DOHH2 (cell line): ENCODE results near the gene LYRM4.

Experiments used
- CTCF ChIP-seq: fragments of 200-600 bp; sonication (generic); IDR thresholded peaks from one replicate; pipeline ENCODE4 v1.5.1; 2014; ENCODE audit warnings: antibody characterized with exemption, mild to moderate bottlenecking, low read depth, low read length; ENCODE audit not compliant: poor library complexity, severe bottlenecking
- EZH2phosphoT487 ChIP-seq: fragments of 200-600 bp; sonication (generic); IDR thresholded peaks from 2 replicates; pipeline ENCODE4 v1.6.1; 2017; ENCODE audit warnings: borderline replicate concordance, mild to moderate bottlenecking, antibody characterized with exemption, low read length, moderate library complexity, mixed read lengths

- TF ChIP-seq CTCF, result no peak
- TF ChIP-seq EZH2phosphoT487, result no peak
Measured at GRCh38 chr6:5163247-5163646, 97.5 kb downstream of the LYRM4 start.
